Fibroblast of skin of right biceps (primary cell): Measurements from ENCODE around the gene NSG2.
"Not testable (repeated sequence)": the region's sequence is repeated elsewhere in the genome, so short reads cannot be mapped to it uniquely, and the experiment has no call there.

ENCODE experiments used
- DNase-seq: peaks from one replicate; pipeline ENCODE4 v3.0.0-alpha.2; 2013

Gene NSG2

DNA sequence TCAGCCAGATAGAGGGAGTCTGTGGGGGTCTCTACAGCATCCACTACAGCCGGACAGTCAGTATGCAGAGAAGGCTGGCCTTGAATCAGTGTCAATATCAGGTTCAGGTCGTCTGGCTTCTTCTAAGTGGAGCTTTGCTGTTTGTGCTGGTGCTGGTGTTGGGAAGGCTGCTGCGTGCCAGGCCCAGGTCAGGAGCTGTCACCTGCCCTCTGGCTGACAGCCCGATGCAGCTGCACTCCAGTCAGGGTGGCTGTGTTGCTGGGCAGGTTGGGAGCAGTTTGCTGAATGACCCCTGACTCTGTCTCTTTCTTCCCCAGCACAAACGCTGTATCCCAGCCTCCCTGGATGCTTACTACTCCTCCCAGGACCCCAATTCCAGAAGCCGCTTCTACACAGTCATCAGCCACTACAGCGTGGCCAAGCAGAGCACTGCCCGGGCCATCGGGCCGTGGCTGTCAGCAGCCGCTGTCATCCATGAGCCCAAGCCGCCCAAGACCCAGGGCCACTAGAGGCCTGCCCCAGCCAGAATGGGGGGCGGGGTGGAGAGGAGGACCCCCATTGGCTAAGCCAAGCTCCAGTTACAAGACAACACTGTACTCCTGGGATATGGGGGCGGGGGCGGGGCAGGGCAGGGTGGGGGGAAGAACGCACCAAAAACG is 61.6 kb downstream of the NSG2 start:
- DNase-seq = no peak

DNA sequence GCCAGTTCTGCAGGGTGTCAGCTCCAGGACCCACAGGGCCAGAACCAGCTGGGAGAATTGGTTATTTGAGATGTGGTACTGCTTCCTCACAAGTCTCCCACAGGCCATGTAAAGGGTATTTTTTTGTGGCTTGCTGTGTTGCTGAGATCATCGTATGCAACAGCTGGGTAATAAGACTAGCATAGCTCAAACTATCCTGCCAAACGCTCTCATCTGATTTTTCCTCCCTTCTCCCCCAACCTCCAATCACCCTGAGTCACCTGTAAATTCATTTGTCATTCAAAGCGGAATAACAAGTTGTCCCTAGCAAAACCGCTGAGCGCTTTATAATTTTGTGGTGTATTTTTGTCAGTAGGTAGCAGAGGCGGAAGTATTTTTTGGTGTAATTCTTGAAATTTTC is 63.2 kb downstream of the NSG2 start:
- DNase-seq = no peak

- no peak for DNase-seq
These were observed 64.3 kb downstream of the NSG2 start for GRCh38 chr5:174109698-174110260.

DNA sequence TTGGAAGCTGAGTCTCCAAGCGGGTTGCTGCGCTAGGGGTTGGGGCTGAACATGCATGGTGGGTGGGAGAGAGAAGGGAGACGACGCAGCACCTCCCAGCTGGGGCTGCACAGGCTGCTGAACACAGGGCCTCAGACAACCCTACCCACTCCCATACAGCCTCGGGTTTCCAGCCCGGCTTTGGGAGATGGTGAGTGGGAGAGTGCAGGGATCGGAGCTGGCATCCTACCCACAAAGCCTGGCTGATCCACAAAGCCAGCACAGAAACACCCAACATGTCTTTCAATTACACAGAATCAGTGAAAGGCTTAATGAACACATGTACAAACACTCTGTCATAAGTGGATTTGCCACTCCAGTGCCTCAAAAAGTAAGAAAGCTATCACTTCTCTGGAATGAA is 64.8 kb downstream of the NSG2 start:
- no peak for DNase-seq

DNA sequence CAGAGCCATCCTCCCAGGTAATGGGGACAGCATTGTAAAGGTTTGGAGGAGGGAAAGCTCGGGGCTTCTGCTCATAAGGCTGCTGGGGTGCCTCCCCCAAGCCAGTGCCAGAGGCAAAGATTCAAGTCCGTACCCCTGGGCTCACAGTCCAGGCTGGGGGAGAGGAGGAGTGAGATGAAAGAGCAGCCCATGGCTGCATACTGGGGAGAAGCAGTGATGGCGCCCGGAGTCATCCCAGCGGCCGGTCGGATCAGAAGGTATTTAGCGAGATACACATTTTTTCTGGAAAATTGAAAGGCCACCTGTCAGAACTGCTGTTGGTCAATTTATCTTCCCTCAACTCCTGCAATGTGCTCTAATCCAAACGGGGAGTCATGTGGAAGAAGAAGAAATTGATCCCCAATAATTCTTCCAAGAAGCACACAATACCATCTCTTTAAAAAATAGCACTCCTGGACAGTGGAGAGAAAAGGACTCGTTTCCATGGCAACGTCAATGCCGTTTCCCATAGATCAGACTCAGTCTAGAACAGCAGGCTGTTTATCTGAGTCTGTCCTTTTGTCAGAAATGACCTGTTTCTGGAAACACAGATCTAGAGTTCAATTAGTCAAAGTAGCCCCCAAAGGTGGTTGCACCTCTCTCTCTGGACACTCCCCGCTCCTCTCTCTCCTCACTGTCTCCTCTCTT is 65.9 kb downstream of the NSG2 start:
- no peak for DNase-seq

DNA sequence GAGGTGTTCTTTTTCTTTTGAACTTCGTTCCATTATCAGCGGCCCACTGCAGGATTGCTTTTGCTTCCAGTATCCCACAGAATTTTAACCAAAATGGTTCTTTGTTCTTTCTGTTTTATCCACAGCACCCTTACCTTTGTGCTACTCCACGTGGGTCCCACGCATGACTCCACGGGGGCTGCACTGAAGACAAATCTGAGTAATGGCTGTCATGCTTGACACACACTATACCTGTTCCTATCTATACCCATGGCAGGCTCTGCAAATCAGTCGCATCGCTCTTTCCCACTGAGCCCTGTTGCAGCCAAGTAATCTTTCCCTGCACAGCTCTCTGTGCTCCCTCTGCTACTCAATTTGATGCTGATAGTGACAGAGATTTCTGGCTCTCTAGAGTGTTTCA is 69.7 kb downstream of the NSG2 start:
- DNase-seq = no peak

- DNase-seq = no peak
These were observed 73.4 kb downstream of the NSG2 start for GRCh38 chr5:174118823-174119467.

DNA sequence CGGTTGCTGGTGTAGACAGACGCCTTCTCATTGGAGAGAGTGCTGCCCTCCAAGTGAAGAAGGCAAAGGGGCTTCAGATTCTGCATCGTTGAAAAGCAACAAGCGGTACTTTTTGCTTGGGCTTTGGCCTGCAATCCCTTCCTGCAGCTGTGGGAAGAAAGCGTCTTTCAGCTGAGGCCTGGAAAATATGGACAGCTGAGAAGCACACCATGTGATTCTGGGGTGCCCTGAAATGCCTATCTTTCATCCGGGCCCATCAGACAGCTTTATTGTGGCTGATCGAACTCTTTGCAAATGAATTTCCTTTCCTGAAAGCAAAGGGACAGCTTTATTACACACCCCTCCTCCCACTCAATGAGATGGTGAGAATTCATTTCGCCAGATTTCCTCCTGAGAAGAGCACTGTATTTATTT is 74.0 kb downstream of the NSG2 start:
- no peak for DNase-seq

- no peak for DNase-seq
These were observed 75.0 kb downstream of the NSG2 start for GRCh38 chr5:174120401-174121005.

DNA sequence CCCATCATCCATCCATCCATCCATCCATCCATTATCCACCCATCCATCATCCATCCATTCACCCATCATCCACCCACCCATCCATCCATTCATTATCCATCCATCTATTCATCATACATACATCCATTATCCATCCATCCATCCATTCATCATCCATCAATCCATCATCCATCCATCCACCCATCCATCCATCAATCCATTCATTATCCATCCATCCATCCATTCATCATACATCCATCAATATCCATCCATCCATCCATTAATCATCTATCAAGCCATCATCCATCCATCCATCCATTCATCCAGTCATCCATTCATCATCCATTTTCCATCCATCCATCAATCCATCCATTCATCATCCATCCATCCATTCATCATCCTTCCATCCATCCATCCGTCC is 89.0 kb downstream of the NSG2 start:
- no peak for DNase-seq

- no peak for DNase-seq
These were observed 94.1 kb downstream of the NSG2 start for GRCh38 chr5:174139623-174140022.

DNA sequence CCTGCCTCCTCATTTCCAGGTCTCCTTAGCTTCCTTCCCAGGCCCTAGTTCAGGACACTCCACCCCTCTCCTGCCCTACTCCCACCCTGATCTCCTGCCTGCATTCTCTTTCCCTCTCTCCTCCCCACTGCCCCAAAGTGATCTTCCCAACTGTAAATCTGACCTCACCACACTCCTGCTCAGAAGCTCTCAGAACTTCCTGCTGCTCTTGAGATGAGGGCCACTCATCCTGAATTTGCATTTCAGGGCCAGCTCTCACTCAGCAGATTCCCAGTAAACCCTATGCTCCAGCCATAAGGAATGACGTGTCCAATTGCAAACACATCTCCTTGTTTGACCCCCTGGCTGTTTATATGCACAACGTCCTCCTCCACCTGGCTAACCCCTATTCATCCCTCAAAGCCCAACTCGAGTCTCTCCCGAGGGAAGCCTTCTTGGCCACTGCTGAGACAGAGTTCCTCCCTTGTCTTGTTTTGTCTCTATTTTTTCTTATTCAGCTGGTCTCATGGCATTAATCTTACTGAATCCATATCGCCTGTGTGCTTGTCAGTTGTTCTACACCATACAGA is 95.0 kb downstream of the NSG2 start:
- no peak for DNase-seq

DNA sequence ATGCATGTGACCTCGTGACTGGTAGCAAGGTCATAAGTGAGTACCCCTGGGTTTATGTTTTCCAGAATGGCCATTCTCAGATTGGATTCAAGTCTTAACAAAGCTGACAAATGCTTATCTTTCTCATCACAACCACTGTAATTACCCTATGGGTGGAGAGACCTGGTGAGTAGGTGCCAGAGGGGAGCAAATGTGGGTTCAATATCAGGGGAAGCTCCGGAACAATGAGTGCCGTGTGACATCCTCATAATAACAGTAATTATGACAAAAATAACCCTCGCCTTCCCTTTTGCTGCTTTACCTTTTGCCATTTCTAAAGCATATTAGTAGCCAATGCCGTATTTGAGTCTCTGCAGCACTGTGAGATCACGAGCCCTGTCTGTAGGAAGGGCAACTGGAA is 95.9 kb downstream of the NSG2 start:
- no peak for DNase-seq

- no peak for DNase-seq
These were observed 99.6 kb downstream of the NSG2 start for GRCh38 chr5:174145091-174145490.

- peak; percentile 30 for DNase-seq
These were observed 100.3 kb downstream of the NSG2 start for GRCh38 chr5:174145821-174146220.

GRCh38 chr5:174146556-174146955 is 101.0 kb downstream of the NSG2 start:
- DNase-seq = no peak

- DNase-seq = not testable (repeated sequence)
These were observed 101.5 kb downstream of the NSG2 start for GRCh38 chr5:174147012-174147411.

GRCh38 chr5:174147551-174147950 is 102.0 kb downstream of the NSG2 start:
- DNase-seq = no peak

DNA sequence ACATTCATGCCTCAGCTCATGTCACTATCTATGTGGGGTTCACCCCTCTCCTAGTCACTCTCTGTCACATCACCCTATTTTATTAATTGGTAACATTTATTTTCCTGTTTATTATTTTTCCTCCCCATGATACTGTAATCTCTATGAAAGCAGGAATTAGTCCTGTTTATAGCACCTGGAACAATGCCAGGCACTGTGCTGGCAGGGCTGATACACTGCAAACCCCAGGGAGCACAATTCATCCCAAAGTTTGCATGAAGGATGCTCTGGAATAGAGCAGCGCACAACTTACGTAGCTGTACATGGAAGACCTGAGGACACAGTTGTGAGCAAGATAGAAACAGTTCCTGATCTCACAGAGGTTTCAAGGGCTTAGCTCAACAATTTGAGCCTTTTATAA is 103.2 kb downstream of the NSG2 start:
- no peak for DNase-seq

DNA sequence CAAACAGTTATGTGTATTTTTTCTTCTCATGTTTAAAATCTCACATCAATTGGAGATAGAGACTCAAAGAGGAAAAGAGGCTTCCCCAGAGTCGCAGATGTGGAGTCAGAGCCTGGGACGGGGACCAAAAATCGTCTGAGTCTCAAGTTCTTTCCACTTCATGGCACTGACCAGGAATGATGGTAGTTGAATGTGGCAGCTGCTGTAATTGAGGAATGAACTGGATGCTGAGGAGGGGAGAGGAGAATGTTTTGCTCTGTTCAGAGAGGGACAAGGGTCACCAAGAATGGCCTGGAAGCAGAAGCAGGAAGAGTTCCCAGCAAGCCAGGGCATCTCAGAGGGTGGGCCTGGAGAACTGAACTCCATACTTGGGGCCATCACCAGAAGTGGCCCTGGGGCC is 103.9 kb downstream of the NSG2 start:
- no peak for DNase-seq

- no peak for DNase-seq
These were observed 104.5 kb downstream of the NSG2 start for GRCh38 chr5:174149989-174150388.

DNA sequence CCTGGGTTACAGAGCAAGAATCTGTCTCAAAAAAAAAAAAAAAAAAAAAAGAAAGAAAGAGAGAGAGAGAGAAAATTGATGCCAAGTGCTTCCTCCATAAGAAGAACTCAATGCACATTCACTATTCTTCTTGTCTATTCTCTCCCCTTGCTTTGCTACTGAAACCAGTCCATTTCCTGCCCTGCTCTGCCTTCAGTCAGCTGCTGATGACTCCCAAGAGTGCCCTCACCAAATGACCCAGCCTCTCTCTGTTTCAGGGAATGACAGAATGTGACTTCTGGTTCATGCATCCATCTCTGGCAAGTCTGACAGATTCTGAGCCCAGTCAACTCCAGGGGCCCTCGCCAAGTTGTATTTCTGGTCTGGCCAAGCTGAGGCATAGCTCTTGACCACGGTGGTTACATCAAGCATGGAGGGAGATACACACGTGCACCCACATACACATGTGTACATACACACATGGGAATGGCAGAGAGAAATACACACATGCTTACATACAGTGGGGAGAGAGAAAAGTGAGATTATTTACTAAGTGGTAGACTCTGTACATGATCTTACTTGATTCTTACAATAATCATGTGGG is 106.2 kb downstream of the NSG2 start:
- DNase-seq = no peak

DNA sequence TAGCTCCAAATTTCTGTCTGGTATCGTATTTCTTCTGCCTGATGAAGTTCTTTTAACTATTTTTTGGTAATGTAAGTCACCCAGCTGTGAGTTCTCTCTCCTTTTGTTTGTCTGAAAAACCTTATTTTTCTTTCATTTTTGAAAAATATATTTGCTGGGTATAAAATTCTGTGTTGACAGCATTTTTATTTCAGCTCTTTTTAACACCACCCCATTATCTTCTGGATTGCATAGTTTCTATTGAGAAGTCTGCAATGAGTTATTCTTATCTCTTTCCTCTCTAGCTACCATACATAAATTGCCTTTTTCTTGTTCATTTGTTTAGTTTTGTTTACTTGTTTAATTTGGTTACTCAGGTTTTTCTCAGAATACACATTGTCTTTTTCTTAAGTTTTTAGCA is 109.1 kb downstream of the NSG2 start:
- DNase-seq = no peak
